Endothelial cell of umbilical vein (primary cell): Measurements from ENCODE around the gene FOXD2. TPM values are rescaled to one million over a fixed set of nuclear protein-coding genes. Genes with fewer than 3 reads are reported as not detected.

Source experiments
- BruUV-seq: library from RNA; stranded (reverse); fragments of 400-500 nt; replicated peaks from 2 replicates; lab custom pipeline; 2021; lab: Mats Ljungman, UMichigan
- CTCF ChIA-PET: fragments of 300-600, 350-600 bp; sonication (Branson Sonifier 250); formaldehyde crosslinking; loops from one replicate; lab custom pipeline; 2021; ENCODE audit warnings: antibody characterized with exemption, inconsistent platforms; lab: Charles Lee
- POLR2A ChIA-PET: fragments of 300-600, 350-600 bp; sonication (Branson Sonifier 250); formaldehyde crosslinking; loops from one replicate; lab custom pipeline; 2021; ENCODE audit warnings: antibody characterized with exemption, inconsistent platforms; lab: Charles Lee
- DNase-seq: peaks from one replicate; pipeline ENCODE4 v3.0.0-alpha.2; 2011; ENCODE audit warnings: low read depth, low spot score
- FAIRE-seq: peaks from 2 replicates; lab custom pipeline; 2011; peaks lifted over from hg19 to GRCh38; lab: Jason Lieb, UNC
- H2AFZ ChIP-seq: 2 replicates; pipeline ENCODE4 v1.6.0; 2012; ENCODE audit warnings: low read depth, low read length, control low read depth, inconsistent platforms
- H3K27ac ChIP-seq: 2 replicates; pipeline ENCODE4 v1.5.1; 2011; ENCODE audit warnings: low read depth, mild to moderate bottlenecking, control low read depth, low read length, moderate library complexity; ENCODE audit not compliant: insufficient read depth
- H3K27me3 ChIP-seq, 2 experiments: 2 replicates each; pipeline versions ENCODE4 v1.6.0 to v1.6.1; 2011; ENCODE audit warnings: low read length in 2 of 2, mixed read lengths in 1 of 2; ENCODE audit not compliant: control insufficient read depth in 2 of 2, insufficient read depth in 2 of 2
- H3K36me3 ChIP-seq, 2 experiments: 2 replicates in 1 of 2; 3 replicates in 1 of 2; pipeline ENCODE4 v1.5.1; 2011; ENCODE audit warnings: low read length in 2 of 2, mild to moderate bottlenecking in 1 of 2, moderate library complexity in 1 of 2; ENCODE audit not compliant: control insufficient read depth in 2 of 2, insufficient read depth in 2 of 2; ENCODE audit errors: extremely low read depth in 1 of 2
- H3K4me1 ChIP-seq: 3 replicates; pipeline ENCODE4 v1.5.1; 2011; ENCODE audit warnings: mild to moderate bottlenecking, low read length; ENCODE audit not compliant: control insufficient read depth, insufficient read depth; ENCODE audit errors: extremely low read depth
- H3K4me2 ChIP-seq: 2 replicates; pipeline ENCODE4 v1.6.1; 2011; ENCODE audit warnings: low read length, control low read depth, mixed read lengths; ENCODE audit not compliant: insufficient read depth
- H3K4me3 ChIP-seq, 3 experiments: fragments of 200-600 bp in 1 of 3; sonication (generic), shearing (Covaris generic) in 1 of 3; replicated peaks in 1 of 3; 2 replicates each; pipeline ENCODE4 v1.5.1; 2011 to 2016; ENCODE audit warnings: control low read depth in 3 of 3, low read length in 3 of 3, mild to moderate bottlenecking in 2 of 3, inconsistent platforms in 1 of 3, low read depth in 1 of 3, moderate library complexity in 1 of 3; ENCODE audit not compliant: insufficient read depth in 1 of 3
- H3K79me2 ChIP-seq: 2 replicates; pipeline ENCODE4 v1.6.0; 2012; ENCODE audit warnings: low read length, inconsistent platforms; ENCODE audit not compliant: control insufficient read depth, insufficient read depth
- H3K9ac ChIP-seq: replicated peaks from 2 replicates; pipeline ENCODE3; 2011; ENCODE audit warnings: low read length, control low read depth; ENCODE audit not compliant: insufficient read depth; ENCODE audit errors: extremely low read depth
- H3K9me1 ChIP-seq: replicated peaks from 3 replicates; pipeline ENCODE4 v1.6.0; 2011; ENCODE audit warnings: mild to moderate bottlenecking, low read length; ENCODE audit not compliant: control insufficient read depth, insufficient read depth; ENCODE audit errors: extremely low read depth
- H3K9me3 ChIP-seq: replicated peaks from 2 replicates; pipeline ENCODE4 v1.5.1; 2012; ENCODE audit warnings: low read length, inconsistent platforms; ENCODE audit not compliant: control insufficient read depth, insufficient read depth
- H4K20me1 ChIP-seq: replicated peaks from 2 replicates; pipeline ENCODE3; 2011; ENCODE audit warnings: mild to moderate bottlenecking, low read length; ENCODE audit not compliant: control insufficient read depth, insufficient read depth; ENCODE audit errors: extremely low read depth
- EZH2 ChIP-seq: IDR thresholded peaks from 2 replicates; pipeline ENCODE4 v1.6.1; 2012; ENCODE audit warnings: borderline replicate concordance, low read depth, mild to moderate bottlenecking, moderate library complexity, low read length, inconsistent platforms; ENCODE audit not compliant: severe bottlenecking
- FOS ChIP-seq: IDR thresholded peaks from 2 replicates; pipeline ENCODE4 v1.6.1; 2011; ENCODE audit warnings: mild to moderate bottlenecking, low read length, moderate library complexity, borderline replicate concordance; ENCODE audit not compliant: insufficient read depth
- GATA2 ChIP-seq: IDR thresholded peaks from 2 replicates; pipeline ENCODE4 v1.7.0; 2011; ENCODE audit warnings: low read depth, mild to moderate bottlenecking, moderate library complexity, mixed read lengths, low read length; ENCODE audit not compliant: insufficient read length, insufficient read depth
- JUN ChIP-seq: IDR thresholded peaks from 2 replicates; pipeline ENCODE4 v1.6.1; 2011; ENCODE audit warnings: borderline replicate concordance, low read depth; ENCODE audit not compliant: insufficient read length, insufficient read depth
- MAX ChIP-seq: IDR thresholded peaks from 2 replicates; pipeline ENCODE4 v1.6.1; 2011; ENCODE audit not compliant: insufficient read depth, insufficient read length
- MYC ChIP-seq: IDR thresholded peaks from one replicate; pipeline ENCODE4 v1.6.1; 2011; ENCODE audit warnings: mild to moderate bottlenecking, low read depth, low read length
- POLR2A ChIP-seq: IDR thresholded peaks from 2 replicates; pipeline ENCODE4 v1.6.1; 2012; ENCODE audit warnings: low read depth, mild to moderate bottlenecking, control low read depth, low read length
- POLR2AphosphoS5 ChIP-seq: IDR thresholded peaks from 2 replicates; pipeline ENCODE4 v1.6.1; 2012; ENCODE audit warnings: low read depth, mild to moderate bottlenecking, control low read depth, low read length, moderate library complexity; ENCODE audit not compliant: insufficient read depth
- dilution Hi-C: fragments of 300-500 bp; cut with MboI; formaldehyde crosslinking; loops from one replicate; pipeline ENCODE4 v1.15.0; 2019; ENCODE audit warnings: low sequenced_read_pairs; ENCODE audit not compliant: extremely low pct_ligation_motif_present
- intact Hi-C: fragments of 100-400 bp; cut with micrococcal nuclease; formaldehyde crosslinking; loops from one replicate; pipeline ENCODE4 v1.10.0; 2022
- polyA plus RNA-seq, 4 experiments: library from polyadenylated mRNA; depleted of rRNA in 3 of 4; stranded (reverse) in 3 of 4; unstranded in 1 of 4; fragments of >200 nt; gene quantifications; 2 replicates each; pipeline versions ENCODE4 v1.2.1 to v1.2.3, GENCODE V29; 2011 to 2012; ENCODE audit warnings: missing spikeins in 1 of 4
- total RNA-seq: library from RNA; stranded (reverse); gene quantifications from 2 replicates; pipeline ENCODE4 v1.2.3, GENCODE V29; 2021
- TF ChIP-seq, protein P1 (sequence below), 2 donors: IDR thresholded peaks; 1 replicate in 1 of 2; 2 replicates in 1 of 2; pipeline ENCODE4 v1.5.1; 2011; ENCODE audit warnings: low read length in 2 of 2, mild to moderate bottlenecking in 2 of 2, moderate library complexity in 2 of 2, control low read depth in 1 of 2, inconsistent platforms in 1 of 2, low read depth in 1 of 2; ENCODE audit not compliant: insufficient read depth in 1 of 2; ENCODE audit errors: extremely low read depth in 1 of 2

FOXD2 gene
- total and polyA plus RNA-seq, 2 donors (not counting 3 experiments of a cell fraction or from before 2014, with no cell fraction given): 0.01 to 0.09 TPM

GRCh38 chr1:47439017-47439818, 1.4 kb downstream of the FOXD2 start:
- TF ChIP-seq MYC: no peak
- peak; percentile 100 for TF ChIP-seq EZH2
- POLR2A ChIA-PET: no interaction called here
- H2AFZ ChIP-seq: no peak overlapping the region
- DNase-seq (no peak), FAIRE-seq (no peak)
- dilution Hi-C loops (no loop called here), intact Hi-C loops (no loop called here)
- no peaks in the 10 kb centered on the region for H3K9me1 ChIP-seq
- peaks cover 50 to 64% of the 10 kb centered on the region in 2 experiments for H3K27me3 ChIP-seq
- no peaks in the 10 kb centered on the region for H3K36me3 ChIP-seq
- no peak overlapping the region for H3K4me3 ChIP-seq
- no peak overlapping the region for H3K9ac ChIP-seq
- H4K20me1 ChIP-seq: peaks cover 2% of the 10 kb centered on the region
- no peaks in the 10 kb centered on the region for H3K9me3 ChIP-seq
- no peak overlapping the region for H3K27ac ChIP-seq
- no TSS peak for BruUV-seq
- no peaks in the 10 kb centered on the region for H3K79me2 ChIP-seq
- H3K4me1 ChIP-seq: peaks cover 9% of the 10 kb centered on the region
- CTCF ChIA-PET: interaction anchor here (1.8 to 12.3 kb wide), 5 partner anchors 14 to 286 kb away, joined by 5 to 691 read pairs (median 90); no protein-coding TSS in a partner anchor
- H3K4me2 ChIP-seq: no peak overlapping the region

- H3K27me3 ChIP-seq: peaks cover 56 to 67% of the 10 kb centered on the region in 2 experiments
- H2AFZ ChIP-seq: no peak overlapping the region
- H3K4me2 ChIP-seq: no peak overlapping the region
- peaks cover 9% of the 10 kb centered on the region for H3K4me1 ChIP-seq
- BruUV-seq: no TSS peak
- H3K9me1 ChIP-seq: no peaks in the 10 kb centered on the region
- no peak overlapping the region for H3K9ac ChIP-seq
- dilution Hi-C loops (no loop called here), intact Hi-C loops (no loop called here)
- CTCF ChIA-PET: interaction anchor here (0.8 to 3.4 kb wide), 5 partner anchors 8 to 286 kb away, joined by 3 to 27 read pairs (median 14); no protein-coding TSS in a partner anchor
- no peaks in the 10 kb centered on the region for H3K9me3 ChIP-seq
- TF ChIP-seq EZH2: no peak
- TF ChIP-seq FOS: no peak
- TF ChIP-seq MAX: no peak
- TF ChIP-seq GATA2: no peak
- TF ChIP-seq POLR2AphosphoS5: no peak
- TF ChIP-seq, protein P1, sequence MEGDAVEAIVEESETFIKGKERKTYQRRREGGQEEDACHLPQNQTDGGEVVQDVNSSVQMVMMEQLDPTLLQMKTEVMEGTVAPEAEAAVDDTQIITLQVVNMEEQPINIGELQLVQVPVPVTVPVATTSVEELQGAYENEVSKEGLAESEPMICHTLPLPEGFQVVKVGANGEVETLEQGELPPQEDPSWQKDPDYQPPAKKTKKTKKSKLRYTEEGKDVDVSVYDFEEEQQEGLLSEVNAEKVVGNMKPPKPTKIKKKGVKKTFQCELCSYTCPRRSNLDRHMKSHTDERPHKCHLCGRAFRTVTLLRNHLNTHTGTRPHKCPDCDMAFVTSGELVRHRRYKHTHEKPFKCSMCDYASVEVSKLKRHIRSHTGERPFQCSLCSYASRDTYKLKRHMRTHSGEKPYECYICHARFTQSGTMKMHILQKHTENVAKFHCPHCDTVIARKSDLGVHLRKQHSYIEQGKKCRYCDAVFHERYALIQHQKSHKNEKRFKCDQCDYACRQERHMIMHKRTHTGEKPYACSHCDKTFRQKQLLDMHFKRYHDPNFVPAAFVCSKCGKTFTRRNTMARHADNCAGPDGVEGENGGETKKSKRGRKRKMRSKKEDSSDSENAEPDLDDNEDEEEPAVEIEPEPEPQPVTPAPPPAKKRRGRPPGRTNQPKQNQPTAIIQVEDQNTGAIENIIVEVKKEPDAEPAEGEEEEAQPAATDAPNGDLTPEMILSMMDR (IDR thresholded peaks at IDR 0.05; ENCODE audit: extremely low read depth in 1 of 2, insufficient read depth in 1 of 2, low read depth in 1 of 2, low read length in 2 of 2): no peak
- no peak for TF ChIP-seq JUN
- no peak for TF ChIP-seq POLR2A
- no peak for TF ChIP-seq MYC
- no peaks in the 10 kb centered on the region for H3K36me3 ChIP-seq
- H4K20me1 ChIP-seq: peaks cover 2% of the 10 kb centered on the region
- no peaks in the 10 kb centered on the region for H3K79me2 ChIP-seq
- FAIRE-seq (no peak), DNase-seq (no peak)
- POLR2A ChIA-PET: no interaction called here
- H3K4me3 ChIP-seq: no peak overlapping the region
- no peak overlapping the region for H3K27ac ChIP-seq
Measured at GRCh38 chr1:47439819-47440598, 2.2 kb downstream of the FOXD2 start.
